HCT116 (cell line): Measurements from ENCODE around the gene KIRREL2. TPM values are rescaled to one million over a fixed set of nuclear protein-coding genes. Genes with fewer than 3 reads are reported as not detected.

Experiments used
- ATAC-seq: fragments of 200-7000 bp; cut with Tn5 transposase; 2 replicates; pipeline ENCODE4 v1.9.1; 2020; ENCODE audit warnings: mild to moderate bottlenecking, moderate library complexity
- BruUV-seq: library from RNA; stranded (reverse); fragments of 400-500 nt; replicated peaks from 2 replicates; lab custom pipeline; 2021; lab: Mats Ljungman, UMichigan
- CTCF ChIA-PET: fragments of 300-600 bp; sonication (Branson Sonifier 250); formaldehyde crosslinking; loops from one replicate; lab custom pipeline; 2021; ENCODE audit warnings: antibody characterized with exemption; lab: Charles Lee
- POLR2A ChIA-PET: fragments of 300-600, 350-600 bp; sonication (Branson Sonifier 250); formaldehyde crosslinking; loops from one replicate; lab custom pipeline; 2021; ENCODE audit warnings: antibody characterized with exemption; lab: Charles Lee
- RAD21 ChIA-PET, 2 experiments: fragments of 300-600 bp; sonication (Branson Sonifier 250); formaldehyde crosslinking; loops; one replicate each; lab custom pipeline; 2023; ENCODE audit warnings: low total read pairs in 2 of 2; ENCODE audit not compliant: uncharacterized antibody in 2 of 2, unreplicated experiment in 2 of 2, low non-redundant PET in 1 of 2; lab: Charles Lee
- DNase-seq: peaks from one replicate; pipeline ENCODE4 v3.0.0-alpha.2; 2010; ENCODE audit warnings: low read depth, low spot score
- H2AFZ ChIP-seq: fragments of 200-600 bp; shearing (Covaris generic), sonication (generic); 2 replicates; pipeline ENCODE4 v1.6.1; 2017; ENCODE audit warnings: low read depth, mixed run types, mixed read lengths, antibody characterized with exemption, low read length; ENCODE audit not compliant: poor library complexity, severe bottlenecking
- H3K27ac ChIP-seq: 2 replicates; pipeline ENCODE4 v1.5.1; 2012; ENCODE audit warnings: low read depth, low read length
- H3K27me3 ChIP-seq: fragments of 200-600 bp; sonication (generic); 2 replicates; pipeline ENCODE4 v1.6.1; 2016; ENCODE audit warnings: mixed run types, low read length, mixed read lengths; ENCODE audit not compliant: insufficient read depth
- H3K36me3 ChIP-seq, 2 experiments: fragments of 200-500 bp in 1 of 2; fragments of 200-600 bp in 1 of 2; sonication (Bioruptor generic) in 1 of 2; sonication (generic) in 1 of 2; 2 replicates each; pipeline versions ENCODE4 v1.5.1 to v1.6.1; 2014 to 2016; ENCODE audit warnings: low read length in 2 of 2, inconsistent platforms in 1 of 2, mixed read lengths in 1 of 2, mixed run types in 1 of 2; ENCODE audit not compliant: insufficient read depth in 2 of 2, control insufficient read depth in 1 of 2
- H3K4me1 ChIP-seq, 2 experiments: fragments of 200-600 bp in 1 of 2; sonication (generic) in 1 of 2; 2 replicates each; pipeline versions ENCODE4 v1.5.1 to v1.6.1; 2012 to 2017; ENCODE audit warnings: low read length in 2 of 2, inconsistent platforms in 1 of 2, mild to moderate bottlenecking in 1 of 2, mixed read lengths in 1 of 2, mixed run types in 1 of 2, moderate library complexity in 1 of 2; ENCODE audit not compliant: insufficient read depth in 2 of 2, control insufficient read depth in 1 of 2
- H3K4me2 ChIP-seq: fragments of 200-600 bp; sonication (generic); 2 replicates; pipeline ENCODE4 v1.6.1; 2017; ENCODE audit warnings: mixed run types, low read length, mixed read lengths
- H3K4me3 ChIP-seq, 2 experiments: fragments of 200-600 bp in 1 of 2; sonication (generic) in 1 of 2; replicated peaks in 1 of 2; 2 replicates each; pipeline ENCODE4 v1.5.1; 2011 to 2016; ENCODE audit warnings: low read length in 2 of 2, control low read depth in 1 of 2, low read depth in 1 of 2, mild to moderate bottlenecking in 1 of 2, mixed read lengths in 1 of 2, mixed run types in 1 of 2
- H3K79me2 ChIP-seq: fragments of 200-600 bp; sonication (generic); 2 replicates; pipeline ENCODE4 v1.6.1; 2017; ENCODE audit warnings: mild to moderate bottlenecking, mixed run types, low read length, moderate library complexity, mixed read lengths; ENCODE audit not compliant: insufficient read depth
- H3K9ac ChIP-seq: fragments of 200-600 bp; sonication (generic); 2 replicates; pipeline ENCODE4 v1.6.1; 2016; ENCODE audit warnings: low read length, mixed read lengths
- H3K9me2 ChIP-seq: fragments of 200-600 bp; sonication (generic), shearing (Covaris generic); 2 replicates; pipeline ENCODE4 v1.6.1; 2017; ENCODE audit warnings: mixed run types, mild to moderate bottlenecking, moderate library complexity; ENCODE audit not compliant: insufficient read depth
- H3K9me3 ChIP-seq, 2 experiments: fragments of 200-500 bp in 1 of 2; fragments of 200-600 bp in 1 of 2; sonication (Bioruptor generic) in 1 of 2; sonication (generic) in 1 of 2; 2 replicates each; pipeline ENCODE4 v1.6.1; 2014 to 2017; ENCODE audit warnings: low read length in 2 of 2, mixed read lengths in 2 of 2, inconsistent platforms in 1 of 2, low read depth in 1 of 2, mild to moderate bottlenecking in 1 of 2, mixed run types in 1 of 2, moderate library complexity in 1 of 2; ENCODE audit not compliant: control insufficient read depth in 1 of 2, insufficient read depth in 1 of 2
- H4K20me1 ChIP-seq: fragments of 200-600 bp; sonication (generic), shearing (Covaris generic); 2 replicates; pipeline ENCODE4 v1.6.1; 2017; ENCODE audit warnings: mixed run types, mild to moderate bottlenecking, moderate library complexity; ENCODE audit not compliant: insufficient read depth
- CBX3 ChIP-seq: IDR thresholded peaks from 2 replicates; pipeline ENCODE4 v1.6.1; 2012; ENCODE audit warnings: low read depth
- CEBPB ChIP-seq: IDR thresholded peaks from 2 replicates; pipeline ENCODE4 v1.6.1; 2012; ENCODE audit warnings: low read depth
- CTCF ChIP-seq, 3 experiments: fragments of 200-600 bp in 1 of 3; sonication (generic) in 1 of 3; IDR thresholded peaks in 2 of 3; conservative IDR thresholded peaks in 1 of 3; 2 replicates each; pipeline ENCODE4 v1.5.1; 2012 to 2017; ENCODE audit warnings: low read depth in 2 of 3, low read length in 2 of 3, antibody characterized with exemption in 1 of 3, borderline replicate concordance in 1 of 3, control low read depth in 1 of 3, mild to moderate bottlenecking in 1 of 3, mixed read lengths in 1 of 3, mixed run types in 1 of 3, moderate library complexity in 1 of 3; ENCODE audit not compliant: insufficient read depth in 1 of 3
- ELF1 ChIP-seq: IDR thresholded peaks from 2 replicates; pipeline ENCODE4 v1.6.1; 2012; ENCODE audit warnings: low read depth, borderline replicate concordance
- EZH2 ChIP-seq: fragments of 200-600 bp; sonication (generic); IDR thresholded peaks from 2 replicates; pipeline ENCODE4 v1.6.1; 2017; ENCODE audit warnings: antibody characterized with exemption, mixed run types
- EZH2phosphoT487 ChIP-seq: fragments of 200-600 bp; IDR thresholded peaks from 2 replicates; pipeline ENCODE4 v1.6.1; 2018; ENCODE audit warnings: antibody characterized with exemption, borderline replicate concordance
- POLR2A ChIP-seq: IDR thresholded peaks from 2 replicates; pipeline ENCODE4 v1.7.0; 2011; ENCODE audit warnings: borderline replicate concordance; ENCODE audit not compliant: insufficient read depth, insufficient read length; ENCODE audit errors: extremely low read depth
- POLR2AphosphoS5 ChIP-seq: IDR thresholded peaks from 2 replicates; pipeline ENCODE4 v1.6.1; 2011; ENCODE audit warnings: mild to moderate bottlenecking, low read depth, low read length, moderate library complexity
- RAD21 ChIP-seq: IDR thresholded peaks from 2 replicates; pipeline ENCODE4 v1.6.1; 2012; ENCODE audit warnings: low read depth, mild to moderate bottlenecking
- REST ChIP-seq: IDR thresholded peaks from 2 replicates; pipeline ENCODE4 v1.6.1; 2012; ENCODE audit warnings: low read depth
- SIN3A ChIP-seq: IDR thresholded peaks from 2 replicates; pipeline ENCODE4 v1.6.1; 2012; ENCODE audit warnings: low read depth
- SP1 ChIP-seq: IDR thresholded peaks from 2 replicates; pipeline ENCODE4 v1.6.1; 2012; ENCODE audit warnings: low read depth
- SRF ChIP-seq: IDR thresholded peaks from 2 replicates; pipeline ENCODE4 v1.6.1; 2012; ENCODE audit warnings: low read depth
- TCF7L2 ChIP-seq: IDR thresholded peaks from 2 replicates; pipeline ENCODE4 v1.7.0; 2011; ENCODE audit warnings: borderline replicate concordance, inconsistent platforms; ENCODE audit not compliant: insufficient read depth, insufficient read length; ENCODE audit errors: extremely low read depth
- YY1 ChIP-seq: IDR thresholded peaks from 2 replicates; pipeline ENCODE4 v1.6.1; 2011; ENCODE audit warnings: low read length, low read depth, moderate library complexity, mild to moderate bottlenecking; ENCODE audit not compliant: insufficient replicate concordance; ENCODE audit errors: extremely low read depth
- ZFX ChIP-seq: fragments of 450-650 bp; IDR thresholded peaks from 2 replicates; pipeline ENCODE4 v1.6.1; 2017
- ZNF274 ChIP-seq: fragments of 200-500 bp; sonication (Bioruptor generic); IDR thresholded peaks from 2 replicates; pipeline ENCODE4 v1.6.1; 2014; ENCODE audit warnings: mild to moderate bottlenecking, low read depth, low read length, inconsistent platforms
- intact Hi-C: fragments of 100-400 bp; cut with micrococcal nuclease; formaldehyde crosslinking; loops from 2 replicates; pipeline ENCODE4 v1.10.0; 2022
- total RNA-seq: library from RNA; stranded (reverse); gene quantifications from one replicate; pipeline ENCODE4 v1.2.1, GENCODE V29; 2021; ENCODE audit not compliant: unreplicated experiment
- TF ChIP-seq, protein P1 (sequence below): IDR thresholded peaks from 2 replicates; pipeline ENCODE4 v1.6.1; 2011; ENCODE audit warnings: mild to moderate bottlenecking, low read length, moderate library complexity; ENCODE audit not compliant: insufficient replicate concordance; ENCODE audit errors: extremely low read depth
- TF ChIP-seq, protein P2 (sequence below): IDR thresholded peaks from 2 replicates; pipeline ENCODE4 v1.6.1; 2012

KIRREL2 gene
- total RNA-seq, 1 experiment from 2014 or later, result 1.3 TPM

GRCh38 chr19:35843676-35844481, 12.8 kb upstream of the KIRREL2 start:
- no peaks in the 10 kb centered on the region for H3K9me2 ChIP-seq
- RAD21 ChIA-PET, result no interaction called here
- POLR2A ChIA-PET, result interaction anchor here (0.7 to 1.0 kb wide), 2 partner anchors 17 to 199 kb away, joined by 3 to 4 read pairs; no protein-coding TSS in a partner anchor
- H3K79me2 ChIP-seq, result no peaks in the 10 kb centered on the region
- no peaks in the 10 kb centered on the region for H3K36me3 ChIP-seq
- intact Hi-C loops, result no loop called here
- no peak overlapping the region for H3K27ac ChIP-seq
- DNase-seq (peak; percentile 74), ATAC-seq (peak; percentile 80)
- peak overlapping the region; percentile 98 for H3K4me2 ChIP-seq
- no peaks in the 10 kb centered on the region for H3K9me3 ChIP-seq
- peak overlapping the region; percentile 34 to 50 for H3K4me3 ChIP-seq
- no peaks in the 10 kb centered on the region for H4K20me1 ChIP-seq
- 0 out of 2 replicates have a peak overlapping the region, but pooled peaks have one; percentile 26 for H3K9ac ChIP-seq
- H3K4me1 ChIP-seq, result peaks cover 17 to 35% of the 10 kb centered on the region in 2 experiments; a peak in 3 of 4 replicates
- BruUV-seq, result no TSS peak
- CTCF ChIA-PET, result no interaction called here
- no peak overlapping the region for H2AFZ ChIP-seq
- H3K27me3 ChIP-seq, result no peaks in the 10 kb centered on the region
- TF ChIP-seq ZNF274, result no peak
- TF ChIP-seq ZFX, result no peak
- no peak for TF ChIP-seq SRF
- TF ChIP-seq REST, result no peak
- no peak for TF ChIP-seq TCF7L2
- TF ChIP-seq, protein P1, sequence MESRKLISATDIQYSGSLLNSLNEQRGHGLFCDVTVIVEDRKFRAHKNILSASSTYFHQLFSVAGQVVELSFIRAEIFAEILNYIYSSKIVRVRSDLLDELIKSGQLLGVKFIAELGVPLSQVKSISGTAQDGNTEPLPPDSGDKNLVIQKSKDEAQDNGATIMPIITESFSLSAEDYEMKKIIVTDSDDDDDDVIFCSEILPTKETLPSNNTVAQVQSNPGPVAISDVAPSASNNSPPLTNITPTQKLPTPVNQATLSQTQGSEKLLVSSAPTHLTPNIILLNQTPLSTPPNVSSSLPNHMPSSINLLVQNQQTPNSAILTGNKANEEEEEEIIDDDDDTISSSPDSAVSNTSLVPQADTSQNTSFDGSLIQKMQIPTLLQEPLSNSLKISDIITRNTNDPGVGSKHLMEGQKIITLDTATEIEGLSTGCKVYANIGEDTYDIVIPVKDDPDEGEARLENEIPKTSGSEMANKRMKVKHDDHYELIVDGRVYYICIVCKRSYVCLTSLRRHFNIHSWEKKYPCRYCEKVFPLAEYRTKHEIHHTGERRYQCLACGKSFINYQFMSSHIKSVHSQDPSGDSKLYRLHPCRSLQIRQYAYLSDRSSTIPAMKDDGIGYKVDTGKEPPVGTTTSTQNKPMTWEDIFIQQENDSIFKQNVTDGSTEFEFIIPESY, result no peak
- no peak for TF ChIP-seq RAD21
- TF ChIP-seq CBX3, result no peak
- peak; percentile 12; the same call in 1 of the 2 replicates for TF ChIP-seq SP1
- no peak for TF ChIP-seq CTCF (IDR thresholded peaks at IDR 0.05 in 2 of 3, conservative IDR thresholded peaks at IDR 0.05 in 1 of 3; ENCODE audit: borderline replicate concordance in 1 of 3, insufficient read depth in 1 of 3, low read depth in 2 of 3, low read length in 2 of 3)
- TF ChIP-seq YY1, result no peak
- TF ChIP-seq, protein P2, sequence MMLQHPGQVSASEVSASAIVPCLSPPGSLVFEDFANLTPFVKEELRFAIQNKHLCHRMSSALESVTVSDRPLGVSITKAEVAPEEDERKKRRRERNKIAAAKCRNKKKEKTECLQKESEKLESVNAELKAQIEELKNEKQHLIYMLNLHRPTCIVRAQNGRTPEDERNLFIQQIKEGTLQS, result no peak
- no peak for TF ChIP-seq EZH2
- peak; percentile 54 for TF ChIP-seq POLR2AphosphoS5
- TF ChIP-seq EZH2phosphoT487, result no peak
- TF ChIP-seq CEBPB, result no peak
- no peak for TF ChIP-seq ELF1
- no peak for TF ChIP-seq SIN3A
- TF ChIP-seq POLR2A, result peak; percentile 22
